SK-N-MC (cell line): Measurements from ENCODE around the gene SCMH1.

ENCODE experiments used
- DNase-seq: peaks from one replicate; pipeline ENCODE4 v3.0.0-alpha.2; 2011; ENCODE audit warnings: low read depth, low spot score
- H3K27ac ChIP-seq: fragments of 200-600 bp; sonication (generic); 2 replicates; pipeline ENCODE4 v1.5.1; 2016; ENCODE audit warnings: mixed run types
- H3K36me3 ChIP-seq: fragments of 200-600 bp; sonication (generic); 2 replicates; pipeline ENCODE4 v1.6.1; 2017; ENCODE audit warnings: antibody characterized with exemption, low read length, mixed read lengths; ENCODE audit not compliant: insufficient read depth
- H3K4me3 ChIP-seq: fragments of 200-600 bp; sonication (generic); 2 replicates; pipeline ENCODE4 v1.5.1; 2016
- H3K9ac ChIP-seq: fragments of 200-600 bp; sonication (generic); 2 replicates; pipeline ENCODE4 v1.8.0; 2017; ENCODE audit warnings: mixed run types, mixed read lengths; ENCODE audit not compliant: insufficient read length
- H3K9me3 ChIP-seq: fragments of 200-600 bp; sonication (generic); 2 replicates; pipeline ENCODE4 v1.6.1; 2017; ENCODE audit warnings: low read depth, mild to moderate bottlenecking, antibody characterized with exemption, low read length, moderate library complexity, mixed read lengths
- EZH2 ChIP-seq: fragments of 200-600 bp; sonication (generic); IDR thresholded peaks from one replicate; pipeline ENCODE4 v1.6.1; 2017; ENCODE audit warnings: antibody characterized with exemption
- FOXP2 ChIP-seq: optimal IDR thresholded peaks from 2 replicates; pipeline ENCODE3; 2011; ENCODE audit warnings: mild to moderate bottlenecking, moderate library complexity; ENCODE audit not compliant: insufficient read depth; ENCODE audit errors: extremely low read length, control extremely low read depth
- POLR2AphosphoS5 ChIP-seq: IDR thresholded peaks from 2 replicates; pipeline ENCODE4 v1.6.1; 2012; ENCODE audit warnings: mild to moderate bottlenecking, low read depth, low read length, borderline replicate concordance

SCMH1 gene

GRCh38 chr1:40982721-40983120 lies 259.4 kb downstream of the SCMH1 start:
- no peak overlapping the region for H3K27ac ChIP-seq
- H3K9ac ChIP-seq: peak overlapping the region; percentile 30
- no peak for DNase-seq
- peaks cover 62% of the 10 kb centered on the region for H3K36me3 ChIP-seq
- no peak overlapping the region for H3K4me3 ChIP-seq
- no peak for TF ChIP-seq POLR2AphosphoS5
- no peak for TF ChIP-seq FOXP2
- no peak for TF ChIP-seq EZH2
- no peaks in the 10 kb centered on the region for H3K9me3 ChIP-seq

- peak overlapping the region; percentile 92 for H3K9ac ChIP-seq
- H3K9me3 ChIP-seq: no peaks in the 10 kb centered on the region
- no peak for DNase-seq
- no peak overlapping the region for H3K27ac ChIP-seq
- H3K4me3 ChIP-seq: peak overlapping the region; percentile 76
- TF ChIP-seq FOXP2: no peak
- no peak for TF ChIP-seq POLR2AphosphoS5
- no peak for TF ChIP-seq EZH2
- H3K36me3 ChIP-seq: peaks cover 53% of the 10 kb centered on the region
Measured at GRCh38 chr1:40981691-40982448, 260.2 kb downstream of the SCMH1 start.

GRCh38 chr1:40980453-40981121 lies 261.5 kb downstream of the SCMH1 start:
- peak overlapping the region; percentile 76 for H3K4me3 ChIP-seq
- no peaks in the 10 kb centered on the region for H3K9me3 ChIP-seq
- H3K27ac ChIP-seq: peak overlapping the region; percentile 95; the same call in 1 of the 2 replicates
- TF ChIP-seq POLR2AphosphoS5: peak; percentile 50; the same call in 1 of the 2 replicates
- TF ChIP-seq FOXP2: no peak
- TF ChIP-seq EZH2: no peak
- peaks cover 40% of the 10 kb centered on the region for H3K36me3 ChIP-seq
- no peak for DNase-seq
- peak overlapping the region; percentile 92 for H3K9ac ChIP-seq

GRCh38 chr1:40980068-40980452 lies 262.0 kb downstream of the SCMH1 start:
- Histone ChIP-seq H3K27ac (peak overlapping the region; percentile 95; the same call in 1 of the 2 replicates), H3K36me3 (peaks cover 35% of the 10 kb centered on the region), H3K9ac (peak overlapping the region; percentile 92), H3K9me3 (no peaks in the 10 kb centered on the region), H3K4me3 (peak overlapping the region; percentile 76)
- TF ChIP-seq FOXP2: no peak
- DNase-seq: no peak

GRCh38 chr1:40979241-40980067 lies 262.7 kb downstream of the SCMH1 start, which contains the start of gene CTPS1:
CTPS1 (plus strand) TSS chr1:40979696; CDS start chr1:40983291, 3,595 bp downstream.
- Histone ChIP-seq H3K27ac (peak within 1 kb of the TSS; percentile 95), H3K4me3 (peak within 1 kb of the TSS; percentile 76), H3K9ac (peak within 1 kb of the TSS; percentile 92), H3K36me3 (peaks cover 29% of the 10 kb centered on the region), H3K9me3 (no peaks in the 10 kb centered on the region)
- TF ChIP-seq FOXP2: no peak
- TF ChIP-seq EZH2: no peak
- peak; percentile 98 for TF ChIP-seq POLR2AphosphoS5
- peak; percentile 44 for DNase-seq

- Histone ChIP-seq H3K4me3 (peak overlapping the region; percentile 76), H3K27ac (no peak overlapping the region), H3K9ac (no peak overlapping the region), H3K36me3 (peaks cover 23% of the 10 kb centered on the region), H3K9me3 (no peaks in the 10 kb centered on the region)
- TF ChIP-seq FOXP2: no peak
- TF ChIP-seq POLR2AphosphoS5: no peak
- no peak for TF ChIP-seq EZH2
- no peak for DNase-seq
Measured at GRCh38 chr1:40978886-40979240, 263.2 kb downstream of the SCMH1 start.

- no peak for DNase-seq
- Histone ChIP-seq H3K9ac (no peak overlapping the region), H3K36me3 (peaks cover 12% of the 10 kb centered on the region), H3K9me3 (no peaks in the 10 kb centered on the region), H3K4me3 (no peak overlapping the region), H3K27ac (no peak overlapping the region)
- no peak for TF ChIP-seq FOXP2
- no peak for TF ChIP-seq POLR2AphosphoS5
- no peak for TF ChIP-seq EZH2
Measured at GRCh38 chr1:40977716-40978115, 264.4 kb downstream of the SCMH1 start.
